Cardiac muscle cell (in vitro differentiated cells and primary cell): ENCODE data around the gene TMEM214. TPM values are rescaled to one million over a fixed set of nuclear protein-coding genes. Genes with fewer than 3 reads are reported as not detected.

Experiments used
- DNase-seq, 2 donors: peaks; one replicate each; pipeline versions ENCODE4 v3.0.0 to v3.0.0-alpha.2; 2010 to 2017; ENCODE audit warnings: low read depth in 1 of 2, low spot score in 1 of 2
- H3K27ac ChIP-seq: fragments of 200-600 bp; sonication (generic); 2 replicates; pipeline ENCODE4 v1.5.1; 2016
- H3K27me3 ChIP-seq: fragments of 200-600 bp; sonication (generic); 2 replicates; pipeline ENCODE4 v1.6.0; 2016; ENCODE audit warnings: control low read depth
- H3K36me3 ChIP-seq: fragments of 200-600 bp; sonication (generic); 2 replicates; pipeline ENCODE4 v1.5.1; 2016; ENCODE audit warnings: control low read depth
- H3K4me1 ChIP-seq: fragments of 200-600 bp; sonication (generic); 2 replicates; pipeline ENCODE4 v1.8.1; 2017; ENCODE audit warnings: low read depth, mild to moderate bottlenecking, mixed run types
- H3K4me3 ChIP-seq: fragments of 200-600 bp; sonication (generic); 2 replicates; pipeline ENCODE4 v1.5.1; 2016; ENCODE audit warnings: mild to moderate bottlenecking
- H3K9me3 ChIP-seq: fragments of 200-600 bp; sonication (generic); 2 replicates; pipeline ENCODE4 v1.5.1; 2017; ENCODE audit warnings: low read depth, mild to moderate bottlenecking, control low read depth
- polyA plus RNA-seq: library from polyadenylated mRNA; unstranded; fragments of >200 nt; fragmentation: Nextera tagmentation; extraction: Ambion mirVana; gene quantifications from 2 replicates; pipeline ENCODE4 v1.2.1, GENCODE V29; 2016
- total RNA-seq: library from RNA; depleted of rRNA; stranded (reverse); fragments of >200 nt; gene quantifications from 2 replicates; pipeline ENCODE4 v1.2.3, GENCODE V29; 2016
- TF ChIP-seq, protein P1 (sequence below): IDR thresholded peaks from 2 replicates; pipeline ENCODE4 v1.5.1; 2012; ENCODE audit warnings: low read depth, mild to moderate bottlenecking, low read length

TMEM214 gene, protein sequence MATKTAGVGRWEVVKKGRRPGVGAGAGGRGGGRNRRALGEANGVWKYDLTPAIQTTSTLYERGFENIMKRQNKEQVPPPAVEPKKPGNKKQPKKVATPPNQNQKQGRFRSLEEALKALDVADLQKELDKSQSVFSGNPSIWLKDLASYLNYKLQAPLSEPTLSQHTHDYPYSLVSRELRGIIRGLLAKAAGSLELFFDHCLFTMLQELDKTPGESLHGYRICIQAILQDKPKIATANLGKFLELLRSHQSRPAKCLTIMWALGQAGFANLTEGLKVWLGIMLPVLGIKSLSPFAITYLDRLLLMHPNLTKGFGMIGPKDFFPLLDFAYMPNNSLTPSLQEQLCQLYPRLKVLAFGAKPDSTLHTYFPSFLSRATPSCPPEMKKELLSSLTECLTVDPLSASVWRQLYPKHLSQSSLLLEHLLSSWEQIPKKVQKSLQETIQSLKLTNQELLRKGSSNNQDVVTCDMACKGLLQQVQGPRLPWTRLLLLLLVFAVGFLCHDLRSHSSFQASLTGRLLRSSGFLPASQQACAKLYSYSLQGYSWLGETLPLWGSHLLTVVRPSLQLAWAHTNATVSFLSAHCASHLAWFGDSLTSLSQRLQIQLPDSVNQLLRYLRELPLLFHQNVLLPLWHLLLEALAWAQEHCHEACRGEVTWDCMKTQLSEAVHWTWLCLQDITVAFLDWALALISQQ
- total RNA-seq (38.9 and 48.5 TPM in 2 replicates), polyA plus RNA-seq (46.9 and 66.3 TPM in 2 replicates)

DNA sequence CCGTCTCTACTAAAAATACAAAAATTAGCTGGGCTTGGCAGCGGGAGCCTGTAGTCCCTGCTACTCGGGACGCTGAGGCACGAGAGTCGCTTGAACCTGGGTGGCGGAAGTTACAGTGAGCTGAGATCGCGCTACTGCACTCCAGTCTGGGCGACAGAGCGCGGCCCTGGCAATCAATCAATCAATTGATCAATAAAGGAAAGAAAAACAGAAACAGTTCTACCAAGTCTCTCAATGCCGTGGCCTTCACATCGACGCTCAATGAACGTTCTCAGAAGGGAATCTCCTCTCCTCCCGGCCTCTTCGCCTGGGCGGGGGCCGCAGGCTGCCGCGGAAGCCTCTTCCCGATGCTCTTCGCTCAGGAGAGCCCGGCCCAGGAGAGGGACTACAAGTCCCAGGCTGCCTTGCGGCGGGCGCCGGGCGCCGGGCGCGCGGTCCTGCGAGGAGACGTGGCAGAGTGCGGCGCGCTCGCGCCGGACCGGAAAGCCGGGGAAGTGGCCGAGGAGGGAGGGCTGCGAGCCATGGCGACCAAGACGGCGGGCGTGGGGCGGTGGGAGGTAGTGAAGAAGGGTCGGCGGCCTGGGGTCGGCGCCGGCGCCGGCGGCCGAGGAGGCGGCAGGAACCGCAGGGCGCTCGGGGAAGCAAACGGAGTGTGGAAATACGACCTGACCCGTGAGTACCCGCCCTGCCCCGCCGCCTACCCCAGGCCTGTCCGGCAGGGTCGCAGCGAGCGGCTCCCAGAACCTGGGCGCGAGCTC lies at the start of gene TMEM214:
TSS of gene TMEM214 (plus strand) at position 471 of the 758 bp plus-strand sequence. CDS start at position 522, 51 bp downstream.
- peak; percentile 90 to 92 for DNase-seq
- Histone ChIP-seq H3K4me1 (peaks cover 5% of the 10 kb centered on the region), H3K36me3 (peaks cover 30% of the 10 kb centered on the region), H3K27ac (peak within 1 kb of the TSS; percentile 49), H3K4me3 (peak within 1 kb of the TSS; percentile 61), H3K9me3 (no peaks in the 10 kb centered on the region), H3K27me3 (no peaks in the 10 kb centered on the region)
- TF ChIP-seq, protein P1, sequence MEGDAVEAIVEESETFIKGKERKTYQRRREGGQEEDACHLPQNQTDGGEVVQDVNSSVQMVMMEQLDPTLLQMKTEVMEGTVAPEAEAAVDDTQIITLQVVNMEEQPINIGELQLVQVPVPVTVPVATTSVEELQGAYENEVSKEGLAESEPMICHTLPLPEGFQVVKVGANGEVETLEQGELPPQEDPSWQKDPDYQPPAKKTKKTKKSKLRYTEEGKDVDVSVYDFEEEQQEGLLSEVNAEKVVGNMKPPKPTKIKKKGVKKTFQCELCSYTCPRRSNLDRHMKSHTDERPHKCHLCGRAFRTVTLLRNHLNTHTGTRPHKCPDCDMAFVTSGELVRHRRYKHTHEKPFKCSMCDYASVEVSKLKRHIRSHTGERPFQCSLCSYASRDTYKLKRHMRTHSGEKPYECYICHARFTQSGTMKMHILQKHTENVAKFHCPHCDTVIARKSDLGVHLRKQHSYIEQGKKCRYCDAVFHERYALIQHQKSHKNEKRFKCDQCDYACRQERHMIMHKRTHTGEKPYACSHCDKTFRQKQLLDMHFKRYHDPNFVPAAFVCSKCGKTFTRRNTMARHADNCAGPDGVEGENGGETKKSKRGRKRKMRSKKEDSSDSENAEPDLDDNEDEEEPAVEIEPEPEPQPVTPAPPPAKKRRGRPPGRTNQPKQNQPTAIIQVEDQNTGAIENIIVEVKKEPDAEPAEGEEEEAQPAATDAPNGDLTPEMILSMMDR, result no peak

DNA sequence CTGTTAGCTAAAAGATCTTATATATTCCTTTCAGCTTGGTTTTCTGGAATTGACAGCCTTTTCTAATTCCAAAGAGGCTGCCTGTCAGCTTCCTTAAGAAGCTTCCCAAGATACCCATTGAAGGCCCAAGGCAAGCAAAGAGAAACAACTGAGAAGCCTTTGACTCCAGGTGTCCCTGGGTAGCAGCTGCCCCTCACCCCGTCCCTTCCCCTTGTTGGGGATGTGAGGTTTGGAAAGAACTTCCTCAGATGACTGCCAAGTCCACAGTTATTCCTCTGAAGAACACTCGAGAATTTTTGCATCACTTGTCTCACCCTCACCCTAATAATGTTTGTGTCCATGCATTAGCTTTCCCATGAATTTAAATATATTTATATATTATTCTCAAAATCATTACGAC lies 49.0 kb upstream of the TMEM214 start:
- Histone ChIP-seq H3K27me3 (no peaks in the 10 kb centered on the region), H3K4me1 (peaks cover 15% of the 10 kb centered on the region), H3K9me3 (no peaks in the 10 kb centered on the region), H3K36me3 (no peaks in the 10 kb centered on the region), H3K27ac (no peak overlapping the region), H3K4me3 (no peak overlapping the region)
- TF ChIP-seq, protein P1, result no peak
- DNase-seq, result no peak

DNA sequence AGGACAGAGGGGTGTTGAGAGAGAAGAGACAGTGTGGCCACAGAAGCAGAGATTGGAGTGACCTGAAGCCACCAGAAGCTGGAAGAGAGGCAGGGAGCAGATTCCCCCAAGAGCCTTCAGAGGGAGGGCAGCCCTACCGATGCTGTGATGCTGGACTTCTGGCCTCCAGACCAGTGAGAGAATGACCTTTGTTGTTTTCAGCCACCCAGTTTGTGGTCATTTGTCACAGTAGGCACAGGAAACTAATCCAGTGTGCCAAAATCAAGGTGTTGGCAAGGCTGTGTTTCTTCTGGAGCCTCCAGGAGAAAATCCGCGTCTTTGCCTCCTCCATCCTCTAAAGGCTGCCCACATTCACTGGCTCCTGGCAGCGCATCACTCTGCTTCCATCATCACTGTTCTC lies 47.0 kb upstream of the TMEM214 start:
- TF ChIP-seq, protein P1, result no peak
- DNase-seq, result no peak
- Histone ChIP-seq H3K27me3 (no peaks in the 10 kb centered on the region), H3K27ac (no peak overlapping the region), H3K36me3 (no peaks in the 10 kb centered on the region), H3K4me1 (peaks cover 4% of the 10 kb centered on the region), H3K4me3 (no peak overlapping the region), H3K9me3 (no peaks in the 10 kb centered on the region)

DNA sequence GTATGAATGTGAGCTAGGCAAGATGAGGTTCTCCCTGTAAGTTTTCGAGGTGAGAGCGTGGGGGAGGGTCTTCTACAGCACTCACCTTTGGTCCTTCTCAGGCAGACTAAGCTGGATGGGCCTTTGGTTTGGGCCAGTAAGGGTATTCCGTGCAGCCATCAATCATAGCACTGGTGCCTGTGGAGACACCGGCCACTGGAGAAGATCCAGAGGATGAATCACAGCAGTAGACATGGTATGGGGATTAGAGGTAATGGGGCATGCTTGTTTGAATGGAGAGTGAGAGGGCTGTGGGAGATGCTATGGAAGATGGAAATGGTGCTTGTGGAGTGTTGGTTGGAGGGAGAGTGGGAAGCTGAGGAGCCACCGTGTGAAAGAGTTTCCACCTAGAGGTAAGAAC lies 46.2 kb upstream of the TMEM214 start:
- Histone ChIP-seq H3K27me3 (no peaks in the 10 kb centered on the region), H3K4me3 (no peak overlapping the region), H3K27ac (no peak overlapping the region), H3K9me3 (no peaks in the 10 kb centered on the region), H3K4me1 (peaks cover 4% of the 10 kb centered on the region), H3K36me3 (no peaks in the 10 kb centered on the region)
- no peak for DNase-seq
- TF ChIP-seq, protein P1, result no peak

DNA sequence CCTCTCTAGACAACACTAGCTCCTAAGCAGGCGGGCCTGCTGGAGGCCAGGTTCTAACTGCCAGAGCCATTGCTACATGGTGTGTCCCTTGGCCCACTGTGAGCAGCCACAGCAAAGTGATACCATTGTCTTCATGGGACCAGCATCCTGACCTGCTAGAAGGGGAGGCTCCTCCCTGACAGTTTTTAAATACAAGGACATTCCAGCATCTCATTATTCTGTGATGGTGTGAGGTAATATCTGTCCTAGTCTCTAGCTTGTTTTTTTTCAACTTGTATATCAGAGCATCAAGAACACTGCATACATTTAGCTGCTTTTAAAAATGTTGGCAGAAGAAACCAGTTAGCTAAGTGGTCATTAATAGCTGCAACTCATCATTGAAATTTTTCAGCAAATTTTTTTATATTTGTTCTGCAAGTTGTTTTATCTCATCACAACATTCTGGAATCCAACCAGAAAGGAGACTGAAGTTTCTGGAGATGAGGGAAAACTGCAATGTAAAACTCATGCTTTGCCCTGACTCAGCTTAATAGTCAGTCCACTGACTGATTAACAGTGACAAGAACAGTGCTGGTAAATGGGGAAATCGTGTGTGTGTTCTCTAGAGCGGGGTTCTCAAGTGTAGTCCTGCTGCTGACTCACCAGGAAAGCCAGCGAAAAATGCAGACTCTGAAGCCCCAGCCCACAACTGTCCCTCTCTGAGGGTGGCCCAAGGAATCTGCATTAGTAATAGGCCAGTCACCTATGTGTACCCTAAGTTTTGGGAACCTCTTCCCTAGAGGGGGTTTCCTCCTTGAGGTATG lies 44.5 kb upstream of the TMEM214 start:
- no peak overlapping the region for H3K4me3 ChIP-seq
- H3K27ac ChIP-seq, result no peak overlapping the region
- peak in 1 of 2 donors; percentile 83 for DNase-seq
- no peaks in the 10 kb centered on the region for H3K36me3 ChIP-seq
- no peaks in the 10 kb centered on the region for H3K27me3 ChIP-seq
- no peaks in the 10 kb centered on the region for H3K9me3 ChIP-seq
- no peaks in the 10 kb centered on the region for H3K4me1 ChIP-seq
- TF ChIP-seq, protein P1, result no peak
